Mesendoderm (in vitro differentiated cells): ENCODE data around the gene EYS.

ENCODE experiments used
- DNase-seq: peaks from one replicate; pipeline ENCODE4 v3.0.0; 2013
- H2AK5ac ChIP-seq: 2 replicates; pipeline ENCODE4 v1.6.1; 2013; ENCODE audit warnings: low read length, inconsistent platforms
- H2BK120ac ChIP-seq: 2 replicates; pipeline ENCODE4 v1.6.1; 2013; ENCODE audit warnings: low read depth, mild to moderate bottlenecking, low read length, moderate library complexity, mixed read lengths
- H2BK15ac ChIP-seq: replicated peaks from 2 replicates; pipeline ENCODE4 v1.6.1; 2013; ENCODE audit warnings: low read depth, mild to moderate bottlenecking, moderate library complexity
- H2BK5ac ChIP-seq: 2 replicates; pipeline ENCODE4 v1.6.1; 2013; ENCODE audit warnings: low read length, inconsistent platforms
- H3K18ac ChIP-seq: 2 replicates; pipeline ENCODE4 v1.6.1; 2013; ENCODE audit warnings: mild to moderate bottlenecking, low read length, mixed read lengths
- H3K23ac ChIP-seq: one replicate; pipeline ENCODE4 v1.6.1; 2013; ENCODE audit warnings: low read length
- H3K27ac ChIP-seq: 2 replicates; pipeline ENCODE4 v1.5.1; 2013; ENCODE audit warnings: low read depth, mild to moderate bottlenecking, inconsistent platforms, low read length, moderate library complexity
- H3K27me3 ChIP-seq: 2 replicates; pipeline ENCODE4 v1.6.1; 2013; ENCODE audit warnings: low read length, control low read depth, mild to moderate bottlenecking, inconsistent platforms; ENCODE audit not compliant: insufficient read depth, poor library complexity
- H3K36me3 ChIP-seq: 2 replicates; pipeline ENCODE4 v1.6.1; 2013; ENCODE audit warnings: low read length, inconsistent platforms; ENCODE audit not compliant: control insufficient read depth, insufficient read depth
- H3K4ac ChIP-seq: one replicate; pipeline ENCODE4 v1.6.1; 2013; ENCODE audit warnings: low read depth, mild to moderate bottlenecking, low read length, moderate library complexity
- H3K4me1 ChIP-seq: 2 replicates; pipeline ENCODE4 v1.6.1; 2013; ENCODE audit warnings: low read depth, low read length, inconsistent platforms; ENCODE audit not compliant: control insufficient read depth
- H3K4me2 ChIP-seq: 2 replicates; pipeline ENCODE4 v1.6.1; 2013; ENCODE audit warnings: low read length
- H3K4me3 ChIP-seq: 2 replicates; pipeline ENCODE4 v1.5.1; 2013; ENCODE audit warnings: mild to moderate bottlenecking, low read length
- H3K56ac ChIP-seq: one replicate; pipeline ENCODE4 v1.6.1; 2013; ENCODE audit warnings: low read length
- H3K79me1 ChIP-seq: 2 replicates; pipeline ENCODE4 v1.6.1; 2013; ENCODE audit warnings: low read length, inconsistent platforms
- H3K79me2 ChIP-seq: 2 replicates; pipeline ENCODE4 v1.6.1; 2013; ENCODE audit warnings: mild to moderate bottlenecking, low read length; ENCODE audit not compliant: control insufficient read depth, insufficient read depth
- H3K9ac ChIP-seq: 2 replicates; pipeline ENCODE4 v1.6.1; 2013; ENCODE audit warnings: low read length, inconsistent platforms
- H4K5ac ChIP-seq: one replicate; pipeline ENCODE4 v1.6.1; 2013; ENCODE audit warnings: low read length
- H4K8ac ChIP-seq: one replicate; pipeline ENCODE4 v1.6.1; 2013; ENCODE audit warnings: low read depth, mild to moderate bottlenecking, control low read depth, low read length, moderate library complexity
- WGBS: extraction: QIAGEN DNeasy Blood & Tissue Kit; methylation state at CpG from one replicate; pipeline ENCODE4 v1.1.7; 2013; ENCODE audit warnings: low lambda C conversion rate, missing lambda C conversion rate; ENCODE audit not compliant: insufficient coverage; ENCODE audit errors: extremely low coverage; 5-methylcytosine and 5-hydroxymethylcytosine counted together

EYS gene

GRCh38 chr6:64238071-64238470 is 1469.0 kb downstream of the EYS start:
- no CpG with 5 or more reads among the region's 3 CpGs for WGBS
- Histone ChIP-seq H3K4me1 (no peaks in the 10 kb centered on the region), H3K23ac (no peak overlapping the region)

GRCh38 chr6:64233746-64234145 is 1473.3 kb downstream of the EYS start:
- Histone ChIP-seq H3K4me2 (no peak overlapping the region), H4K5ac (no peak overlapping the region), H3K4ac (no peak overlapping the region), H3K9ac (no peak overlapping the region), H4K8ac (no peak overlapping the region), H3K36me3 (no peaks in the 10 kb centered on the region), H3K4me3 (no peak overlapping the region), H2BK15ac (no peak overlapping the region), H3K27me3 (no peaks in the 10 kb centered on the region), H2BK5ac (no peak overlapping the region), H3K4me1 (no peaks in the 10 kb centered on the region), H3K79me1 (no peaks in the 10 kb centered on the region), H2BK120ac (no peak overlapping the region), H3K27ac (no peak overlapping the region), H3K56ac (no peak overlapping the region), H3K79me2 (no peaks in the 10 kb centered on the region), H3K18ac (no peak overlapping the region), H2AK5ac (no peak overlapping the region), H3K23ac (no peak overlapping the region)
- no CpG with 5 or more reads among the region's 3 CpGs for WGBS
- DNase-seq, result no peak

More at GRCh38 chr6:64238071-64238470, 1469.0 kb downstream of the EYS start:
- H2AK5ac ChIP-seq, result no peak overlapping the region
- H3K27me3 ChIP-seq, result no peaks in the 10 kb centered on the region
- H4K5ac ChIP-seq, result no peak overlapping the region
- H3K18ac ChIP-seq, result no peak overlapping the region
- H3K27ac ChIP-seq, result no peak overlapping the region
- H4K8ac ChIP-seq, result no peak overlapping the region
- no peak overlapping the region for H3K4me3 ChIP-seq
- H2BK5ac ChIP-seq, result no peak overlapping the region
- no peak overlapping the region for H3K9ac ChIP-seq
- no peak overlapping the region for H2BK120ac ChIP-seq
- DNase-seq, result no peak
- H3K79me2 ChIP-seq, result no peaks in the 10 kb centered on the region
- H3K4ac ChIP-seq, result no peak overlapping the region
- no peak overlapping the region for H3K56ac ChIP-seq
- no peak overlapping the region for H2BK15ac ChIP-seq
- H3K4me2 ChIP-seq, result no peak overlapping the region
- no peaks in the 10 kb centered on the region for H3K36me3 ChIP-seq
- no peaks in the 10 kb centered on the region for H3K79me1 ChIP-seq

GRCh38 chr6:64231928-64232327 is 1475.1 kb downstream of the EYS start:
- no peak overlapping the region for H3K4me3 ChIP-seq
- H2AK5ac ChIP-seq, result no peak overlapping the region
- H3K23ac ChIP-seq, result no peak overlapping the region
- H3K56ac ChIP-seq, result no peak overlapping the region
- no peaks in the 10 kb centered on the region for H3K79me2 ChIP-seq
- no peaks in the 10 kb centered on the region for H3K27me3 ChIP-seq
- DNase-seq, result no peak
- H3K4me1 ChIP-seq, result no peaks in the 10 kb centered on the region
- no peak overlapping the region for H3K4ac ChIP-seq
- no peak overlapping the region for H3K9ac ChIP-seq
- WGBS, result no CpG with 5 or more reads among the region's 4 CpGs
- no peak overlapping the region for H2BK15ac ChIP-seq
- no peak overlapping the region for H4K8ac ChIP-seq
- H3K27ac ChIP-seq, result no peak overlapping the region
- H2BK5ac ChIP-seq, result no peak overlapping the region
- no peak overlapping the region for H3K18ac ChIP-seq
- H3K79me1 ChIP-seq, result no peaks in the 10 kb centered on the region
- H3K4me2 ChIP-seq, result no peak overlapping the region
- no peaks in the 10 kb centered on the region for H3K36me3 ChIP-seq
- H4K5ac ChIP-seq, result no peak overlapping the region
- H2BK120ac ChIP-seq, result no peak overlapping the region

- Histone ChIP-seq H3K79me2 (no peaks in the 10 kb centered on the region), H2BK120ac (no peak overlapping the region), H2BK5ac (no peak overlapping the region), H3K4me1 (no peaks in the 10 kb centered on the region), H3K27me3 (no peaks in the 10 kb centered on the region), H3K18ac (no peak overlapping the region), H4K8ac (no peak overlapping the region), H2AK5ac (no peak overlapping the region), H3K56ac (no peak overlapping the region), H2BK15ac (no peak overlapping the region), H3K4ac (no peak overlapping the region), H3K23ac (no peak overlapping the region), H4K5ac (no peak overlapping the region), H3K9ac (no peak overlapping the region), H3K79me1 (no peaks in the 10 kb centered on the region), H3K4me2 (no peak overlapping the region), H3K36me3 (no peaks in the 10 kb centered on the region), H3K4me3 (no peak overlapping the region), H3K27ac (no peak overlapping the region)
- WGBS, result no CpG with 5 or more reads among the region's 1 CpG
- no peak for DNase-seq
Observed at GRCh38 chr6:64230530-64230929, 1476.5 kb downstream of the EYS start.

- H3K4me2 ChIP-seq, result no peak overlapping the region
- H2AK5ac ChIP-seq, result no peak overlapping the region
- H3K27ac ChIP-seq, result no peak overlapping the region
- H3K56ac ChIP-seq, result no peak overlapping the region
- H2BK15ac ChIP-seq, result no peak overlapping the region
- H3K79me1 ChIP-seq, result no peaks in the 10 kb centered on the region
- H2BK120ac ChIP-seq, result no peak overlapping the region
- H3K4me3 ChIP-seq, result no peak overlapping the region
- no peaks in the 10 kb centered on the region for H3K4me1 ChIP-seq
- no peak overlapping the region for H4K5ac ChIP-seq
- H3K27me3 ChIP-seq, result no peaks in the 10 kb centered on the region
- no peak overlapping the region for H3K9ac ChIP-seq
- no peak for DNase-seq
- H2BK5ac ChIP-seq, result no peak overlapping the region
- no peak overlapping the region for H3K18ac ChIP-seq
- H3K79me2 ChIP-seq, result no peaks in the 10 kb centered on the region
- no peak overlapping the region for H3K4ac ChIP-seq
- H4K8ac ChIP-seq, result no peak overlapping the region
- no CpG with 5 or more reads among the region's 1 CpG for WGBS
- H3K23ac ChIP-seq, result no peak overlapping the region
- H3K36me3 ChIP-seq, result no peaks in the 10 kb centered on the region
Observed at GRCh38 chr6:64227863-64228262, 1479.2 kb downstream of the EYS start.

GRCh38 chr6:64225503-64225902 is 1481.5 kb downstream of the EYS start:
- Histone ChIP-seq H3K4me2 (no peak overlapping the region), H3K23ac (no peak overlapping the region), H4K5ac (no peak overlapping the region), H2BK120ac (no peak overlapping the region), H4K8ac (no peak overlapping the region), H3K27ac (no peak overlapping the region), H2BK15ac (no peak overlapping the region), H3K18ac (no peak overlapping the region), H3K79me2 (no peaks in the 10 kb centered on the region), H3K9ac (no peak overlapping the region), H3K4ac (no peak overlapping the region), H2AK5ac (no peak overlapping the region), H3K56ac (no peak overlapping the region), H3K4me3 (no peak overlapping the region), H3K27me3 (no peaks in the 10 kb centered on the region), H3K4me1 (no peaks in the 10 kb centered on the region), H2BK5ac (no peak overlapping the region), H3K36me3 (no peaks in the 10 kb centered on the region), H3K79me1 (no peaks in the 10 kb centered on the region)
- DNase-seq, result no peak
